Right lung (tissue), 5 donors: ENCODE results near the gene KANK2. TPM values are rescaled to one million over a fixed set of nuclear protein-coding genes. Genes with fewer than 3 reads are reported as not detected.

ENCODE experiments used
- polyA plus RNA-seq, 5 donors: library from polyadenylated mRNA; unstranded; fragments of 120-200 nt; gene quantifications; one replicate each; pipeline versions ENCODE4 v1.2.1 to v1.2.3, GENCODE V29; 2013; ENCODE audit warnings: inconsistent platforms in 1 of 5, low replicate concordance in 1 of 5; ENCODE audit not compliant: insufficient read length in 5 of 5, insufficient read depth in 1 of 5

Gene KANK2
- polyA plus RNA-seq, 5 donors = 218 to 306 (median 249) TPM

Other genes with a start within 250 kb of the KANK2 start
- gene SMARCA4, start 236.5 kb downstream of the KANK2 start, polyA plus RNA-seq = 100 to 1,000 TPM; 119 to 173 (median 124) TPM
- 10 to 100 TPM; 11.1 to 39.2 (median 23.0) TPM for gene LDLR, start 108.1 kb downstream of the KANK2 start, polyA plus RNA-seq
- 10 to 100 TPM; 15.4 to 34.8 (median 24.9) TPM for gene SPC24, start 41.8 kb downstream of the KANK2 start, polyA plus RNA-seq
- gene ANGPTL8, start 42.1 kb upstream of the KANK2 start, polyA plus RNA-seq = 1 to 10 TPM in 2 of 5 donors, under 1 TPM in 3; 0.41 to 1.2 (median 0.81) TPM
- 10 to 100 TPM; 55.4 to 95.2 (median 77.7) TPM for gene DOCK6, start 65.0 kb upstream of the KANK2 start, polyA plus RNA-seq
- under 1 TPM in 1 of 5 donors, not detected in 4; 0.17 TPM for gene TSPAN16, start 98.6 kb upstream of the KANK2 start, polyA plus RNA-seq
- gene RAB3D, start 142.1 kb upstream of the KANK2 start, polyA plus RNA-seq = 10 to 100 TPM; 13.6 to 22.3 (median 16.6) TPM
- gene TMEM205, start 148.7 kb upstream of the KANK2 start, polyA plus RNA-seq = 10 to 100 TPM; 66.0 to 99.0 (median 79.6) TPM
- 10 to 100 TPM; 34.9 to 52.9 (median 45.6) TPM for gene CCDC159, start 149.0 kb upstream of the KANK2 start, polyA plus RNA-seq
- gene PLPPR2, start 157.9 kb upstream of the KANK2 start, polyA plus RNA-seq = 10 to 100 TPM; 16.2 to 32.3 (median 22.1) TPM
- gene SWSAP1, start 177.1 kb upstream of the KANK2 start, polyA plus RNA-seq = 1 to 10 TPM; 2.0 to 3.5 (median 2.2) TPM
- gene EPOR, start 186.8 kb upstream of the KANK2 start, polyA plus RNA-seq = 10 to 100 TPM; 22.1 to 32.5 (median 27.2) TPM
- 10 to 100 TPM; 39.4 to 57.9 (median 50.5) TPM for gene RGL3, start 221.8 kb upstream of the KANK2 start, polyA plus RNA-seq
- gene ODAD3, start 237.6 kb upstream of the KANK2 start, polyA plus RNA-seq = 1 to 10 TPM in 4 of 5 donors, under 1 TPM in 1; 0.59 to 2.5 (median 2.4) TPM
- gene PRKCSH, start 238.1 kb upstream of the KANK2 start, polyA plus RNA-seq = 100 to 1,000 TPM; 223 to 345 (median 265) TPM